Transverse colon (tissue), 4 donors: Measurements from ENCODE around the gene FOXP1.

Experiments used
- EP300 ChIP-seq: sonication (generic); formaldehyde crosslinking; IDR thresholded peaks from one replicate; pipeline ENCODE4 v1.6.1; 2017; ENCODE audit warnings: antibody characterized with exemption, low read depth
- POLR2A ChIP-seq: fragments of 450-650 bp; IDR thresholded peaks from one replicate; pipeline ENCODE4 v1.6.1; 2016; ENCODE audit warnings: antibody characterized with exemption, mild to moderate bottlenecking, moderate library complexity
- POLR2AphosphoS5 ChIP-seq, 3 donors: sonication (generic); formaldehyde crosslinking; IDR thresholded peaks; one replicate each; pipeline ENCODE4 v1.6.1; 2016; ENCODE audit warnings: antibody characterized with exemption in 3 of 3
- TF ChIP-seq, protein P1 (sequence below), 5 experiments: fragments of 200-600 bp in 3 of 5; fragments of 450-650 bp in 2 of 5; sonication (generic) in 3 of 5; IDR thresholded peaks; 1 replicate in 2 of 5; 2 replicates in 3 of 5; pipeline ENCODE4 v1.5.1; 2016 to 2017; ENCODE audit warnings: antibody characterized with exemption in 5 of 5, inconsistent platforms in 3 of 5, mild to moderate bottlenecking in 2 of 5, moderate library complexity in 1 of 5

DNA sequence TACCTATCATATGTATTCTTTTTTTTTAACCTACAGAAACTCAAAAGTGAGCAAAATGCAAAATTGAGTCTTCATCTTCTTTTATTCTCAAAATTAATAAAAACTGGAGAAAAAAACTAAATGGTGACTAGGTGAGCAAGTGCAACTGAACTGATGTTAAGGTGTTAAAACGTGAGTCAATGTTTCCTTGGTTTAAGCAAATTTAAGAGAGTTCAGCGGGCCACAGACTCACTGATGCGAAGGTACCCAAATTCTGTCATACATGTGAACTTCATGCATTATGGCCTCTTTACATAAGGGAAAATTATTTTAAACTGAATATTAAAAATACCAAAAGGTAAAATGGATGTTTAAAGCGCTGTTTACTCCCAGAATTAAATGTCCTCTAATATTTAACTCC is 206.6 kb downstream of the FOXP1 start:
- TF ChIP-seq POLR2A: no peak
- no peak for TF ChIP-seq POLR2AphosphoS5 (IDR thresholded peaks at IDR 0.05)
- no peak for TF ChIP-seq EP300
- TF ChIP-seq, protein P1, sequence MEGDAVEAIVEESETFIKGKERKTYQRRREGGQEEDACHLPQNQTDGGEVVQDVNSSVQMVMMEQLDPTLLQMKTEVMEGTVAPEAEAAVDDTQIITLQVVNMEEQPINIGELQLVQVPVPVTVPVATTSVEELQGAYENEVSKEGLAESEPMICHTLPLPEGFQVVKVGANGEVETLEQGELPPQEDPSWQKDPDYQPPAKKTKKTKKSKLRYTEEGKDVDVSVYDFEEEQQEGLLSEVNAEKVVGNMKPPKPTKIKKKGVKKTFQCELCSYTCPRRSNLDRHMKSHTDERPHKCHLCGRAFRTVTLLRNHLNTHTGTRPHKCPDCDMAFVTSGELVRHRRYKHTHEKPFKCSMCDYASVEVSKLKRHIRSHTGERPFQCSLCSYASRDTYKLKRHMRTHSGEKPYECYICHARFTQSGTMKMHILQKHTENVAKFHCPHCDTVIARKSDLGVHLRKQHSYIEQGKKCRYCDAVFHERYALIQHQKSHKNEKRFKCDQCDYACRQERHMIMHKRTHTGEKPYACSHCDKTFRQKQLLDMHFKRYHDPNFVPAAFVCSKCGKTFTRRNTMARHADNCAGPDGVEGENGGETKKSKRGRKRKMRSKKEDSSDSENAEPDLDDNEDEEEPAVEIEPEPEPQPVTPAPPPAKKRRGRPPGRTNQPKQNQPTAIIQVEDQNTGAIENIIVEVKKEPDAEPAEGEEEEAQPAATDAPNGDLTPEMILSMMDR (IDR thresholded peaks at IDR 0.05): no peak
